Measurements from ENCODE around the gene PBX3.

Gene PBX3

DNA sequence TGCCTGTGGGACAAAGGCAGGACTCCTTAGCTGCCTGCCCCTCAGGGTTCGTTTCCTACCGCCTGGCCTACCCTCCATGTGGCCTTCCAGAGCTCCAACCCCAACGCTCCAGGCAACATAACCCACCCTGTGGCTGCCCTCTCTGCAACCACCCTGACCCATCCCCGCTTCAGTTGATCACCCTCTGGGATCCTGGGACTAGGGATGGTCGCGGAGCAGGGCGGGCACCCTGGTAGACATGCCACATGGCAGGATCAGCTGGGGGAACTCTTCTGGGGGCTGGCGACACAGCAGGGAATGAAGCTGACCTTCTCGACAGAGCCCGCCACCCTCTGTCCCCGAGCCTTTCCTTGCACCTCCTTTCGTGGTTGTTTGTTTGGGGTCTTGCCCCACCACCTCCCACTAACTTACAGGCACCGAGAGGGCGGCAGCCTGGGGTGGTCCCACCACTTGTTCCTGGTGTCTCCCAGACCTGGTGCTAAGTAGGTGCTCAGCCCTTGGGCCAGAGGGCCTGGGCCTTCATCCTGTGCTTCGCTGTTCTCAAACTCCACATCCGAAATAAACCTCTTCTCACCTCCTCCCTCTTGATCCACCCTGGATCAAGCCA lies 243.1 kb downstream of the PBX3 start:
- no peak overlapping the region for H3K4me3 ChIP-seq
- H3K4me1 ChIP-seq: no peaks in the 10 kb centered on the region
- H3K36me3 ChIP-seq: no peaks in the 10 kb centered on the region
- DNase-seq: peak; percentile 13 to 42
- peaks cover 0 to 10% of the 10 kb centered on the region in 2 donors for H3K27me3 ChIP-seq
- intact Hi-C loops (cut with DNase I; ENCODE audit: low total_unique reads): no loop called here
- H3K27ac ChIP-seq: no peak overlapping the region
- H3K9me3 ChIP-seq: no peaks in the 10 kb centered on the region
- TF ChIP-seq, protein P1, sequence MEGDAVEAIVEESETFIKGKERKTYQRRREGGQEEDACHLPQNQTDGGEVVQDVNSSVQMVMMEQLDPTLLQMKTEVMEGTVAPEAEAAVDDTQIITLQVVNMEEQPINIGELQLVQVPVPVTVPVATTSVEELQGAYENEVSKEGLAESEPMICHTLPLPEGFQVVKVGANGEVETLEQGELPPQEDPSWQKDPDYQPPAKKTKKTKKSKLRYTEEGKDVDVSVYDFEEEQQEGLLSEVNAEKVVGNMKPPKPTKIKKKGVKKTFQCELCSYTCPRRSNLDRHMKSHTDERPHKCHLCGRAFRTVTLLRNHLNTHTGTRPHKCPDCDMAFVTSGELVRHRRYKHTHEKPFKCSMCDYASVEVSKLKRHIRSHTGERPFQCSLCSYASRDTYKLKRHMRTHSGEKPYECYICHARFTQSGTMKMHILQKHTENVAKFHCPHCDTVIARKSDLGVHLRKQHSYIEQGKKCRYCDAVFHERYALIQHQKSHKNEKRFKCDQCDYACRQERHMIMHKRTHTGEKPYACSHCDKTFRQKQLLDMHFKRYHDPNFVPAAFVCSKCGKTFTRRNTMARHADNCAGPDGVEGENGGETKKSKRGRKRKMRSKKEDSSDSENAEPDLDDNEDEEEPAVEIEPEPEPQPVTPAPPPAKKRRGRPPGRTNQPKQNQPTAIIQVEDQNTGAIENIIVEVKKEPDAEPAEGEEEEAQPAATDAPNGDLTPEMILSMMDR (IDR thresholded peaks at IDR 0.05): no peak

- peaks cover 0 to 15% of the 10 kb centered on the region in 2 donors for H3K27me3 ChIP-seq
- intact Hi-C loops (cut with DNase I; ENCODE audit: low total_unique reads): no loop called here
- H3K27ac ChIP-seq: no peak overlapping the region
- TF ChIP-seq, protein P1 (IDR thresholded peaks at IDR 0.05): no peak
- no peaks in the 10 kb centered on the region for H3K36me3 ChIP-seq
- no peaks in the 10 kb centered on the region for H3K9me3 ChIP-seq
- no peaks in the 10 kb centered on the region for H3K4me1 ChIP-seq
- H3K4me3 ChIP-seq: no peak overlapping the region
- peak; percentile 3 to 51 for DNase-seq
These were observed 243.6 kb downstream of the PBX3 start for GRCh38 chr9:125990793-125991220.

GRCh38 chr9:125991886-125992529 lies 244.8 kb downstream of the PBX3 start:
- no peaks in the 10 kb centered on the region for H3K9me3 ChIP-seq
- H3K27ac ChIP-seq: no peak overlapping the region
- no peaks in the 10 kb centered on the region for H3K4me1 ChIP-seq
- no peak overlapping the region for H3K4me3 ChIP-seq
- H3K27me3 ChIP-seq: peaks cover 0 to 23% of the 10 kb centered on the region in 2 donors
- peak; percentile 2 to 44 for DNase-seq
- TF ChIP-seq, protein P1 (IDR thresholded peaks at IDR 0.05): no peak
- no peaks in the 10 kb centered on the region for H3K36me3 ChIP-seq
- intact Hi-C loops (cut with DNase I; ENCODE audit: low total_unique reads): no loop called here

GRCh38 chr9:125992557-125992956 lies 245.4 kb downstream of the PBX3 start:
- DNase-seq: peak in 1 of 2 donors; percentile 51
- Histone ChIP-seq H3K4me3 (no peak overlapping the region), H3K36me3 (no peaks in the 10 kb centered on the region), H3K4me1 (no peaks in the 10 kb centered on the region), H3K9me3 (no peaks in the 10 kb centered on the region), H3K27ac (no peak overlapping the region), H3K27me3 (peaks cover 0 to 28% of the 10 kb centered on the region in 2 donors)
- intact Hi-C loops (cut with DNase I; ENCODE audit: low total_unique reads): no loop called here
- TF ChIP-seq, protein P1 (IDR thresholded peaks at IDR 0.05): no peak

DNA sequence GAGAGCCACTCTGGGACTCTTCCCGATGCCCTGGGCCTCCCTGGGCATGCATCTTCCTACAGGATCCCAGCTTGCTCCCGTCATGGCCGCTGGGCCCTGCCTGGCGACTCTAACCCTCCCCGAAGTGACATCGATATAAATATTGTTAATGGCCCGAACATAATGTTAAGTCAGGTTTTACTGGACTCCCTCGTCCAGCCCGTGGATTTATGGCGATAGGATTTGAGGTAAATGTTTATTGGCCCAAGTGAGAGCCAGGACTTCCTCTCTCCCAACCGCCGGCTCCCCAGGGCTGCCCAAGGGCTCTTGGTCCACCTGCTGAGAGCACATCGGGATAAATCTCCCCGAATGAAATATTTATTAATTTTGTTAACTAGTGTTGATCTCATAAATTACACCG lies 246.3 kb downstream of the PBX3 start:
- no peaks in the 10 kb centered on the region for H3K9me3 ChIP-seq
- no peaks in the 10 kb centered on the region for H3K36me3 ChIP-seq
- H3K4me1 ChIP-seq: no peaks in the 10 kb centered on the region
- TF ChIP-seq, protein P1 (IDR thresholded peaks at IDR 0.05): no peak
- peaks cover 0 to 35% of the 10 kb centered on the region in 2 donors for H3K27me3 ChIP-seq
- no peak overlapping the region for H3K27ac ChIP-seq
- intact Hi-C loops (cut with DNase I; ENCODE audit: low total_unique reads): no loop called here
- H3K4me3 ChIP-seq: no peak overlapping the region
- peak in 1 of 2 donors; percentile 54 for DNase-seq
